HepG2 (cell line): ENCODE measurements around the gene AGAP3. TPM values are rescaled to one million over a fixed set of nuclear protein-coding genes. Genes with fewer than 3 reads are reported as not detected.

ENCODE experiments used
- CBX2 ChIP-seq, 2 experiments: fragments of 200-600 bp in 1 of 2; sonication (generic); formaldehyde crosslinking in 1 of 2; IDR thresholded peaks; 2 replicates each; pipeline versions ENCODE4 v1.7.0 to v1.8.1; 2018 to 2022; ENCODE audit warnings: low read depth in 2 of 2, low read length in 1 of 2, mild to moderate bottlenecking in 1 of 2, missing genetic modification reagents in 1 of 2
- KDM6A ChIP-seq: IDR thresholded peaks from 2 replicates; pipeline ENCODE4 v1.6.1; 2016; ENCODE audit warnings: low read depth
- MAFG ChIP-seq: sonication (generic); formaldehyde crosslinking; IDR thresholded peaks from 2 replicates; pipeline ENCODE4 v1.5.1; 2020; ENCODE audit warnings: mild to moderate bottlenecking, missing genetic modification reagents
- NFYC ChIP-seq: IDR thresholded peaks from 2 replicates; pipeline ENCODE4 v1.6.1; 2016; ENCODE audit warnings: missing genetic modification reagents, missing compliant biosample characterization
- SMC3 ChIP-seq: IDR thresholded peaks from 2 replicates; pipeline ENCODE4 v1.6.1; 2011; ENCODE audit warnings: low read length, improper control_type of control experiment
- YEATS4 ChIP-seq: sonication (generic); formaldehyde crosslinking; IDR thresholded peaks from 2 replicates; pipeline ENCODE4 v1.4.0; 2020; ENCODE audit warnings: missing genetic modification reagents, borderline replicate concordance
- ZKSCAN8 ChIP-seq: IDR thresholded peaks from 2 replicates; pipeline ENCODE4 v1.6.1; 2016; ENCODE audit warnings: borderline replicate concordance, missing genetic modification reagents, missing compliant biosample characterization
- ZNF30 ChIP-seq: sonication (generic); formaldehyde crosslinking; IDR thresholded peaks from 2 replicates; pipeline ENCODE4 v1.5.0; 2020; ENCODE audit warnings: mild to moderate bottlenecking, missing genetic modification reagents
- ZNF616 ChIP-seq: sonication (generic); formaldehyde crosslinking; IDR thresholded peaks from 2 replicates; pipeline ENCODE4 v1.5.0; 2020; ENCODE audit warnings: low read depth, mild to moderate bottlenecking, missing genetic modification reagents
- ZZZ3 ChIP-seq: sonication (generic); formaldehyde crosslinking; IDR thresholded peaks from 2 replicates; pipeline ENCODE4 v1.4.0; 2020; ENCODE audit warnings: missing genetic modification reagents, mild to moderate bottlenecking, borderline replicate concordance
- polyA plus RNA-seq, 8 experiments: library from polyadenylated mRNA; depleted of rRNA in 3 of 8; stranded (reverse) in 7 of 8; unstranded in 1 of 8; fragments of >200 nt; fragmentation: Illumina TruSeq in 4 of 8; extraction: Trizol in 4 of 8; gene quantifications; 2 replicates each; pipeline versions ENCODE4 v1.2.1 to v1.2.3, GENCODE V29; 2011 to 2016; ENCODE audit warnings: low read depth in 4 of 8, missing spikeins in 1 of 8, mixed read lengths in 1 of 8; ENCODE audit not compliant: insufficient read depth in 1 of 8
- total RNA-seq, 5 experiments: library from RNA; depleted of rRNA; stranded (reverse); fragments of >200 nt; fragmentation: Illumina TruSeq; extraction: Trizol; gene quantifications; 2 replicates each; pipeline ENCODE4 v1.2.3, GENCODE V29; 2016; ENCODE audit warnings: low read depth in 1 of 5
- TF ChIP-seq, protein P1 (sequence below): fragments of 450-650 bp; IDR thresholded peaks from 2 replicates; pipeline ENCODE4 v1.6.1; 2017
- TF ChIP-seq, protein P2 (sequence below): sonication (generic); formaldehyde crosslinking; IDR thresholded peaks from 2 replicates; pipeline ENCODE4 v1.5.1; 2020; ENCODE audit warnings: mild to moderate bottlenecking, missing genetic modification reagents, moderate library complexity
- TF ChIP-seq, protein P3 (sequence below): sonication (generic); formaldehyde crosslinking; conservative IDR thresholded peaks from 2 replicates; pipeline ENCODE4 v1.4.0; 2020; ENCODE audit warnings: mild to moderate bottlenecking, missing genetic modification reagents, moderate library complexity

The AGAP3 gene
- total and polyA plus RNA-seq, 2 of the 13 experiments (the other 11 are each of a cell fraction or from before 2014, with no cell fraction given), result 31.3 to 61.4 TPM

DNA sequence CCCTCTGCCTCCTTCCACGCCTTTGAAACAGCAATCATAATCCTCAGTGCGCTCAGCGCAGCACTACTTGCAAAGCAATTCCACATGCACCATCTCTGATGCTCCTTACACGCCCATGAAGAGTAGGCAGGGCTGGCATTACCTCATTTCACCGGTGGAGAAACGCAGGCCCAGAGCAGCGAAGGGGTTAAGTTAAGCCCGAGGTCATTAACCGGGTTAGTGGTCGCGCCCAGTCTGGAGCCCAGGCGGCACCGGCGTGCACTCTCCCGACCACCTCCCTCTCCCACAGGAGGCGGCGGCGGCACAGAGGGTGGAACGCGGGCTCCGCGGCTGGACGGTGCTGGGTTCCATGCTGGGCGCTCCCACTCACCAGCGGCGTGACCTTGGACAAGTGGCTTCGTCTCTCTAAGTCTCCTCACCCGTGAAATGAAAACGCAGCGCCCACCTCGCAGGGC is 6.2 kb upstream of the AGAP3 start (continued):
- TF ChIP-seq ZZZ3 (CRISPR knock-in tag), result no peak
- TF ChIP-seq, protein P1, sequence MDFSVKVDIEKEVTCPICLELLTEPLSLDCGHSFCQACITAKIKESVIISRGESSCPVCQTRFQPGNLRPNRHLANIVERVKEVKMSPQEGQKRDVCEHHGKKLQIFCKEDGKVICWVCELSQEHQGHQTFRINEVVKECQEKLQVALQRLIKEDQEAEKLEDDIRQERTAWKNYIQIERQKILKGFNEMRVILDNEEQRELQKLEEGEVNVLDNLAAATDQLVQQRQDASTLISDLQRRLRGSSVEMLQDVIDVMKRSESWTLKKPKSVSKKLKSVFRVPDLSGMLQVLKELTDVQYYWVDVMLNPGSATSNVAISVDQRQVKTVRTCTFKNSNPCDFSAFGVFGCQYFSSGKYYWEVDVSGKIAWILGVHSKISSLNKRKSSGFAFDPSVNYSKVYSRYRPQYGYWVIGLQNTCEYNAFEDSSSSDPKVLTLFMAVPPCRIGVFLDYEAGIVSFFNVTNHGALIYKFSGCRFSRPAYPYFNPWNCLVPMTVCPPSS, result no peak
- TF ChIP-seq ZNF616, result 0 out of 2 replicates have a peak, but pooled peaks have one; percentile 9
- no peak for TF ChIP-seq MAFG (CRISPR knock-in tag)
- no peak for TF ChIP-seq NFYC (CRISPR knock-in tag)
- no peak; the same call in 1 of the 2 replicates for TF ChIP-seq YEATS4 (CRISPR knock-in tag)
- no peak for TF ChIP-seq SMC3
- TF ChIP-seq, protein P2, sequence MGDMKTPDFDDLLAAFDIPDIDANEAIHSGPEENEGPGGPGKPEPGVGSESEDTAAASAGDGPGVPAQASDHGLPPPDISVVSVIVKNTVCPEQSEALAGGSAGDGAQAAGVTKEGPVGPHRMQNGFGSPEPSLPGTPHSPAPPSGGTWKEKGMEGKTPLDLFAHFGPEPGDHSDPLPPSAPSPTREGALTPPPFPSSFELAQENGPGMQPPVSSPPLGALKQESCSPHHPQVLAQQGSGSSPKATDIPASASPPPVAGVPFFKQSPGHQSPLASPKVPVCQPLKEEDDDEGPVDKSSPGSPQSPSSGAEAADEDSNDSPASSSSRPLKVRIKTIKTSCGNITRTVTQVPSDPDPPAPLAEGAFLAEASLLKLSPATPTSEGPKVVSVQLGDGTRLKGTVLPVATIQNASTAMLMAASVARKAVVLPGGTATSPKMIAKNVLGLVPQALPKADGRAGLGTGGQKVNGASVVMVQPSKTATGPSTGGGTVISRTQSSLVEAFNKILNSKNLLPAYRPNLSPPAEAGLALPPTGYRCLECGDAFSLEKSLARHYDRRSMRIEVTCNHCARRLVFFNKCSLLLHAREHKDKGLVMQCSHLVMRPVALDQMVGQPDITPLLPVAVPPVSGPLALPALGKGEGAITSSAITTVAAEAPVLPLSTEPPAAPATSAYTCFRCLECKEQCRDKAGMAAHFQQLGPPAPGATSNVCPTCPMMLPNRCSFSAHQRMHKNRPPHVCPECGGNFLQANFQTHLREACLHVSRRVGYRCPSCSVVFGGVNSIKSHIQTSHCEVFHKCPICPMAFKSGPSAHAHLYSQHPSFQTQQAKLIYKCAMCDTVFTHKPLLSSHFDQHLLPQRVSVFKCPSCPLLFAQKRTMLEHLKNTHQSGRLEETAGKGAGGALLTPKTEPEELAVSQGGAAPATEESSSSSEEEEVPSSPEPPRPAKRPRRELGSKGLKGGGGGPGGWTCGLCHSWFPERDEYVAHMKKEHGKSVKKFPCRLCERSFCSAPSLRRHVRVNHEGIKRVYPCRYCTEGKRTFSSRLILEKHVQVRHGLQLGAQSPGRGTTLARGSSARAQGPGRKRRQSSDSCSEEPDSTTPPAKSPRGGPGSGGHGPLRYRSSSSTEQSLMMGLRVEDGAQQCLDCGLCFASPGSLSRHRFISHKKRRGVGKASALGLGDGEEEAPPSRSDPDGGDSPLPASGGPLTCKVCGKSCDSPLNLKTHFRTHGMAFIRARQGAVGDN (CRISPR knock-in tag), result no peak
- TF ChIP-seq, protein P3, sequence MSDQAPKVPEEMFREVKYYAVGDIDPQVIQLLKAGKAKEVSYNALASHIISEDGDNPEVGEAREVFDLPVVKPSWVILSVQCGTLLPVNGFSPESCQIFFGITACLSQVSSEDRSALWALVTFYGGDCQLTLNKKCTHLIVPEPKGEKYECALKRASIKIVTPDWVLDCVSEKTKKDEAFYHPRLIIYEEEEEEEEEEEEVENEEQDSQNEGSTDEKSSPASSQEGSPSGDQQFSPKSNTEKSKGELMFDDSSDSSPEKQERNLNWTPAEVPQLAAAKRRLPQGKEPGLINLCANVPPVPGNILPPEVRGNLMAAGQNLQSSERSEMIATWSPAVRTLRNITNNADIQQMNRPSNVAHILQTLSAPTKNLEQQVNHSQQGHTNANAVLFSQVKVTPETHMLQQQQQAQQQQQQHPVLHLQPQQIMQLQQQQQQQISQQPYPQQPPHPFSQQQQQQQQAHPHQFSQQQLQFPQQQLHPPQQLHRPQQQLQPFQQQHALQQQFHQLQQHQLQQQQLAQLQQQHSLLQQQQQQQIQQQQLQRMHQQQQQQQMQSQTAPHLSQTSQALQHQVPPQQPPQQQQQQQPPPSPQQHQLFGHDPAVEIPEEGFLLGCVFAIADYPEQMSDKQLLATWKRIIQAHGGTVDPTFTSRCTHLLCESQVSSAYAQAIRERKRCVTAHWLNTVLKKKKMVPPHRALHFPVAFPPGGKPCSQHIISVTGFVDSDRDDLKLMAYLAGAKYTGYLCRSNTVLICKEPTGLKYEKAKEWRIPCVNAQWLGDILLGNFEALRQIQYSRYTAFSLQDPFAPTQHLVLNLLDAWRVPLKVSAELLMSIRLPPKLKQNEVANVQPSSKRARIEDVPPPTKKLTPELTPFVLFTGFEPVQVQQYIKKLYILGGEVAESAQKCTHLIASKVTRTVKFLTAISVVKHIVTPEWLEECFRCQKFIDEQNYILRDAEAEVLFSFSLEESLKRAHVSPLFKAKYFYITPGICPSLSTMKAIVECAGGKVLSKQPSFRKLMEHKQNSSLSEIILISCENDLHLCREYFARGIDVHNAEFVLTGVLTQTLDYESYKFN (CRISPR knock-in tag), result no peak
- TF ChIP-seq CBX2 (IDR thresholded peaks at IDR 0.05; ENCODE audit: low read depth, low read length), result no peak
- TF ChIP-seq CBX2 (CRISPR knock-in tag; IDR thresholded peaks at IDR 0.05; ENCODE audit: low read depth), result no peak
- no peak for TF ChIP-seq KDM6A (CRISPR knock-in tag)
- TF ChIP-seq ZKSCAN8 (CRISPR knock-in tag), result no peak
- TF ChIP-seq ZNF30 (CRISPR knock-in tag), result 0 out of 2 replicates have a peak, but pooled peaks have one; percentile 5
